Measurements from ENCODE around the gene RAB40B.

DNA sequence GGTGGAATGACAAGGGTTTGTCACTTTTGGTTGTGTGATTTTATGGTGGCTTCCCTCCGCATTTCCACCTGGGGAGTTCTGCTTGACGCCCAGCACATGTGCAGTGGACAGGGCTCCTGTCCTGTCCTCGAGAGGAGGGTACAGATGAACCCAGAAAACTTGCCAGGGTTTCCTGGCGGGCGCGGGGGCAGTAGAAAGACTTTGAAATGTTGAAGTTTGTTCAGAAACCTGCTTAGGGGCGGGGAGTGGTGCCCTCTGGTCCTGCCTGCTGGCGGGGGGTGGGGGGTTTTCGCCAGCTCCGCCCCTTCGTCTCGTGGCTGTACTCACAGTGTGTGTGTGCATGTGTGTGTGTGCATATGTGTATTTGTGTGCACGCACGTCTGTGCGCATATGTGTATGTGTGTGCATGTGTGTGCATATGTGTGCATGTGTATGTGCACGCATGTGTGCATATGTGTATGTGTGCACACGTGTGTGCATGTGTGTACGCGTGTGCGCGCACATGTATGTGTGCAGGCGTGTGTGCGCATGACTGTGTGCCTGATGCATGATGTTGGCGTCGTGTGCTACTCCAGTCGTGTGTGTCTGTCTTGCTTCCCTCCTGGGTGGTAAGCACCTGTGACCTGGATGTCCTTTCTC lies 24.8 kb upstream of the RAB40B start:
- TF ChIP-seq, protein P1, sequence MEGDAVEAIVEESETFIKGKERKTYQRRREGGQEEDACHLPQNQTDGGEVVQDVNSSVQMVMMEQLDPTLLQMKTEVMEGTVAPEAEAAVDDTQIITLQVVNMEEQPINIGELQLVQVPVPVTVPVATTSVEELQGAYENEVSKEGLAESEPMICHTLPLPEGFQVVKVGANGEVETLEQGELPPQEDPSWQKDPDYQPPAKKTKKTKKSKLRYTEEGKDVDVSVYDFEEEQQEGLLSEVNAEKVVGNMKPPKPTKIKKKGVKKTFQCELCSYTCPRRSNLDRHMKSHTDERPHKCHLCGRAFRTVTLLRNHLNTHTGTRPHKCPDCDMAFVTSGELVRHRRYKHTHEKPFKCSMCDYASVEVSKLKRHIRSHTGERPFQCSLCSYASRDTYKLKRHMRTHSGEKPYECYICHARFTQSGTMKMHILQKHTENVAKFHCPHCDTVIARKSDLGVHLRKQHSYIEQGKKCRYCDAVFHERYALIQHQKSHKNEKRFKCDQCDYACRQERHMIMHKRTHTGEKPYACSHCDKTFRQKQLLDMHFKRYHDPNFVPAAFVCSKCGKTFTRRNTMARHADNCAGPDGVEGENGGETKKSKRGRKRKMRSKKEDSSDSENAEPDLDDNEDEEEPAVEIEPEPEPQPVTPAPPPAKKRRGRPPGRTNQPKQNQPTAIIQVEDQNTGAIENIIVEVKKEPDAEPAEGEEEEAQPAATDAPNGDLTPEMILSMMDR (IDR thresholded peaks at IDR 0.05), result no peak
- TF ChIP-seq POLR2AphosphoS5 (IDR thresholded peaks at IDR 0.05), result no peak

Measured in prostate gland (tissue), 2 donors.